ENCODE data around the gene RBM34.

The RBM34 gene

GRCh38 chr1:235112297-235113182 lies 48.5 kb downstream of the RBM34 start:
- Mint-ChIP-seq H3K36me3 (ENCODE audit: low read depth) (peaks cover 96% of the 10 kb centered on the region), H3K9me3 (no peaks in the 10 kb centered on the region)
- DNase-seq, result no peak

DNA sequence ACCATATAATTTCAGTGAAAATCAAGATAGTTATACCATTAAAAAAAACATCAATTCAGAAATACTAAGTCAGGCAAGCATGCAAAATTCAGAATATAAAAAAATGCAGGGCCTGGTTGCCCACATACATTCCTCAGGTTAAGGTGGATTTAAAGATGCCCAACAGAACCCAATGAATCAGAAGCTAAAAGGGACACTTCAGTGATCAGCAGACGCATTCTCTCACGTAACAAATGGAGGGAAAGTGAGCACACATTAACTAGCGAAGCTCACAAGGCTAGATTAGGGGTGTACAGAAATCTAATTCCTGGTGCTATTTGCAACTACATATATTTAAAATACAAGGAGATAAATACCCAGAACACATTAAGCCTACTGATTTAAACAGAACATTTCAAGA lies 49.9 kb downstream of the RBM34 start:
- Mint-ChIP-seq H3K27ac (peak overlapping the region; percentile 69), H3K4me1 (ENCODE audit: low read depth) (peaks cover 34% of the 10 kb centered on the region), H3K9me3 (no peaks in the 10 kb centered on the region), H3K4me3 (no peak overlapping the region), H3K36me3 (ENCODE audit: low read depth) (peaks cover 97% of the 10 kb centered on the region), H3K27me3 (no peaks in the 10 kb centered on the region)
- DNase-seq, result no peak

More at GRCh38 chr1:235112297-235113182, 48.5 kb downstream of the RBM34 start:
- H3K27ac Mint-ChIP-seq, result peak overlapping the region; percentile 44
- no peak overlapping the region for H3K4me3 Mint-ChIP-seq
- peaks cover 20% of the 10 kb centered on the region for H3K4me1 Mint-ChIP-seq (ENCODE audit: low read depth)
- no peaks in the 10 kb centered on the region for H3K27me3 Mint-ChIP-seq

GRCh38 chr1:235108876-235109275 lies 52.2 kb downstream of the RBM34 start:
- no peak overlapping the region for H3K4me3 Mint-ChIP-seq
- H3K4me1 Mint-ChIP-seq (ENCODE audit: low read depth), result peaks cover 48% of the 10 kb centered on the region
- H3K27me3 Mint-ChIP-seq, result no peaks in the 10 kb centered on the region
- H3K27ac Mint-ChIP-seq, result no peak overlapping the region
- peaks cover 80% of the 10 kb centered on the region for H3K36me3 Mint-ChIP-seq (ENCODE audit: low read depth)
- H3K9me3 Mint-ChIP-seq, result no peaks in the 10 kb centered on the region
- peak; percentile 17 for DNase-seq

- Mint-ChIP-seq H3K4me3 (no peak overlapping the region), H3K36me3 (ENCODE audit: low read depth) (peaks cover 73% of the 10 kb centered on the region), H3K27ac (no peak overlapping the region), H3K4me1 (ENCODE audit: low read depth) (peaks cover 51% of the 10 kb centered on the region), H3K27me3 (no peaks in the 10 kb centered on the region), H3K9me3 (no peaks in the 10 kb centered on the region)
- DNase-seq, result peak; percentile 32
These were observed 52.9 kb downstream of the RBM34 start for GRCh38 chr1:235108185-235108593.

DNA sequence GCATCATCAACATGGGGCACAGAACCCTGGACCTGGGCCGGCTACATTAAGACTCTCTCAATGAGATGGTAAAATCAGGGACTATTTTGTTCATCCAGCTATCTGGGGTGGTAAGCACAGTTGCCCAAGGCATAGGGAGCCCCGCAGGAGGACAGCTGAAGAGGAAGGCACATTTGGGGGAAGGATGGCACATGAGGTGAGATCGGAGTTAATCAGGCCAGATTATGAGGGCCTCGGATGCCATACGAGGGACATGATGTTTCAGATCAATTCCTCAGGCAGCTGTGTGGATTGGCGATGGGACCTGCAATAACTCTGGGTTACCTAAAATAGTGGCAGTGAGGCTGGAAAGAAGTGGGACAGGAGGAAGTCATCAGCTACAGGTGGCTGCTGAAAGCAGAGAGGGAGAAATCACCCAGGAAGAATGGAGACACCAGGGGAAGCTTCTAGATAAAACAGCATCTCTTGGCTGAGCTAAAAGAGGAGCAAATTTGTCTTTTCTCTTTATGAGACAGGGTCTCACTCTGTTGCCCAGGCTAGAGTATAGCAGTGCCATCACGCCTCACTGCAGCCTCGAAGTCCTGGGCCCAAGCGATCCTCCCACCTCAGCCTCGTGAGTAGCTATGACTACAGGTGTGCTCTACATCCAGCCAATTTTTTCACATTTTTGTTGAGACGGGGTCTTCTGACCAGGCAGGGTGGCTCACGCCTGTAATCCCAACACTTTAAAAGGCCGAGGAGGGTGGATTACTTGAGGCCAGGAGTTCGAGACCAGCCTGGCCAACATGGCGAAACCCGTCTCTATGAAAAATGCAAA lies 53.5 kb downstream of the RBM34 start:
- no peaks in the 10 kb centered on the region for H3K9me3 Mint-ChIP-seq
- H3K27me3 Mint-ChIP-seq, result no peaks in the 10 kb centered on the region
- DNase-seq, result peak; percentile 28
- peak overlapping the region; percentile 66 for H3K27ac Mint-ChIP-seq
- H3K4me3 Mint-ChIP-seq, result no peak overlapping the region
- peaks cover 57% of the 10 kb centered on the region for H3K4me1 Mint-ChIP-seq (ENCODE audit: low read depth)
- peaks cover 67% of the 10 kb centered on the region for H3K36me3 Mint-ChIP-seq (ENCODE audit: low read depth)

- Mint-ChIP-seq H3K4me3 (no peak overlapping the region), H3K4me1 (ENCODE audit: low read depth) (peaks cover 62% of the 10 kb centered on the region), H3K27me3 (no peaks in the 10 kb centered on the region), H3K36me3 (ENCODE audit: low read depth) (peaks cover 56% of the 10 kb centered on the region), H3K27ac (peak overlapping the region; percentile 76), H3K9me3 (no peaks in the 10 kb centered on the region)
- DNase-seq, result peak; percentile 17
These were observed 54.6 kb downstream of the RBM34 start for GRCh38 chr1:235106457-235106856.

- Mint-ChIP-seq H3K36me3 (ENCODE audit: low read depth) (peaks cover 45% of the 10 kb centered on the region), H3K9me3 (no peaks in the 10 kb centered on the region), H3K4me1 (ENCODE audit: low read depth) (peaks cover 56% of the 10 kb centered on the region), H3K27ac (peak overlapping the region; percentile 78), H3K4me3 (peak overlapping the region; percentile 30), H3K27me3 (no peaks in the 10 kb centered on the region)
- peak; percentile 32 for DNase-seq
These were observed 55.7 kb downstream of the RBM34 start for GRCh38 chr1:235105051-235106043.

DNA sequence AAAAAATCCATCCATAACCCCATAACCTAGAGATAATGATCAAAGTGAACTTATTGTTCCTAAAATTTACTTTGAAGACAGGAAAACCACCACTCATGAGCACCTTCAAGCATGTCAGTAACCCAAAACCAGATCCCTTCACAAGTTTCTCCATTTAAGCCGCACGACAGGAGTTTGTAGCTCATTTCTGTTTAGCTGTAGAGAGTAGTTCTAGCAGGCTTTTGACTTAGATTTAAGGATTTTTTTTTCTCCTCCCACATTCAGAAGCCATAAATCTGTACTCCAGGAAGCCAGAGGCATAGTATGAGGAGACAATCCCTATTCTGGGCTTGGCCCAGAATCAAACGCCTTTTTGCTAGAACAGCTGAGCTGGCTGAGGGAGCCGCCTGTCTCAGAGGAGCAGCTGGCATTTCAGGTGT lies 58.0 kb downstream of the RBM34 start:
- H3K9me3 Mint-ChIP-seq, result no peaks in the 10 kb centered on the region
- H3K4me3 Mint-ChIP-seq, result no peak overlapping the region
- H3K27me3 Mint-ChIP-seq, result peaks cover 2% of the 10 kb centered on the region
- peaks cover 21% of the 10 kb centered on the region for H3K36me3 Mint-ChIP-seq (ENCODE audit: low read depth)
- no peak overlapping the region for H3K27ac Mint-ChIP-seq
- peak; percentile 18 for DNase-seq
- peaks cover 52% of the 10 kb centered on the region for H3K4me1 Mint-ChIP-seq (ENCODE audit: low read depth)

GRCh38 chr1:235102259-235102582 lies 58.8 kb downstream of the RBM34 start:
- no peak for DNase-seq
- Mint-ChIP-seq H3K36me3 (ENCODE audit: low read depth) (peaks cover 14% of the 10 kb centered on the region), H3K27ac (no peak overlapping the region), H3K4me1 (ENCODE audit: low read depth) (peaks cover 48% of the 10 kb centered on the region), H3K4me3 (no peak overlapping the region), H3K9me3 (no peaks in the 10 kb centered on the region), H3K27me3 (peaks cover 2% of the 10 kb centered on the region)

DNA sequence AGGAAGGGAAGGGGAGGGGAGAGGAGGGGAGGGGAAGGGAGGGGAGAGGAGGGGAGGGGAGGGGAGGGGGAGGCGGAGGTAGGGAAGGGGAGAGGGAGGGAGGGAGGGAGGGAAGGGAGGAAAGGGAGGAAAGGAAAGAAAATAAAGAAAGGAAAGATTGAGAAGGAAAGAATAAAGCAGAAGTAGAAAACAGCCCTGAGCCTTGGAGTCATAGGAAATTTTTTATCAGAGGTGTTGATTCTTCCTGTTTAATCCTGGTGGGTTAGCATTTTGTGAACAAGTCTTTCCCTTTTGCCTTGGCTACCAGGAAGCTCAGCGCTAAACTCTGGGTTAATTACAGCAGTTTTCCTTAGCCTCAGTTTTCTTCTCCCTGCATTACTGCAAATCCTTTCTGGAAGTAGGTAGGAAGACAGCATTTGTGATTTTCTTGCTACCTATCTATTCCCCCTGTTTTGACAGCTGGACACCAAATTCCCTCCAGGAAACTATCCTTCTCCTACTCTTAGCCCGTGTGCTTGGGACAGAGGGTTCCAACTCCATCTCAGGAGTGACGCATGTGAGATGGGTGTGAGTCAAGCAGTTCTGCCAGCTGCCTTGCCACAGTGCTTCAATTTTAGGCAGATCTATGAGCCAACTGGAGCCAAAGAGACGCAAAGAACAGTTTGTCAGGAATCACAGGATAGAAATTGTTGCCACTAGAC lies 59.3 kb downstream of the RBM34 start:
- Mint-ChIP-seq H3K36me3 (ENCODE audit: low read depth) (peaks cover 9% of the 10 kb centered on the region), H3K4me1 (ENCODE audit: low read depth) (peaks cover 43% of the 10 kb centered on the region), H3K27me3 (peaks cover 2% of the 10 kb centered on the region), H3K9me3 (no peaks in the 10 kb centered on the region), H3K4me3 (no peak overlapping the region), H3K27ac (no peak overlapping the region)
- no peak for DNase-seq

DNA sequence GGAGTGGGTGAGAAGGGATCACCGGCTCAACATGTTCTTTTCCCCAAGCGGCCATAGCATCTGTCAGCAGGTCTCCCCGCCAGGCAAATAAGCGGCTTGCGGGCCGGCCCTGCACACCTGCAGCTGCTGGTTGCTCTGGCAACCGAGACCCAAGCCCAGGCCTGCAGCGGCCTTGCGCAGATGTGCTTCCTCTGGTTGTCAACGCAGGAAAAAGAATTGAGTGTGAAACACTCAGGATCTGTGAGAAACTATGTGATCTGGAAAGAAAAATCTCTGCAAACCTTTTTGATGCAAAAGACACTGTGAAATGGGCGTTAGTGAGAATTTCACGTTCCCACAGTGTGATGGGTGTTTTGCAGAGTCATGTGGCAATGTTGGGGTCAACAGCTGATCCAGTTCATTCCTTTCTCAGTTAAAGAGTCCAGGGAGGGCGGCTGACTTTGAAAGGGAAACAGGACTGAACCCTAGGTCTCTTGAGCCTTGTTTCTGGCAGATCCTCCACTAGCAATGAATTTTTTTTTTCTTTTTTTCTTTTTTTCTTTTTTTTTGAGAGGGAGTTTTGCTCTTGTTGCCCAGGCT lies 60.8 kb downstream of the RBM34 start:
- Mint-ChIP-seq H3K27ac (no peak overlapping the region), H3K27me3 (peaks cover 2% of the 10 kb centered on the region), H3K4me1 (ENCODE audit: low read depth) (peaks cover 31% of the 10 kb centered on the region), H3K36me3 (ENCODE audit: low read depth) (peaks cover 4% of the 10 kb centered on the region), H3K4me3 (no peak overlapping the region), H3K9me3 (no peaks in the 10 kb centered on the region)
- peak; percentile 23 for DNase-seq

DNA sequence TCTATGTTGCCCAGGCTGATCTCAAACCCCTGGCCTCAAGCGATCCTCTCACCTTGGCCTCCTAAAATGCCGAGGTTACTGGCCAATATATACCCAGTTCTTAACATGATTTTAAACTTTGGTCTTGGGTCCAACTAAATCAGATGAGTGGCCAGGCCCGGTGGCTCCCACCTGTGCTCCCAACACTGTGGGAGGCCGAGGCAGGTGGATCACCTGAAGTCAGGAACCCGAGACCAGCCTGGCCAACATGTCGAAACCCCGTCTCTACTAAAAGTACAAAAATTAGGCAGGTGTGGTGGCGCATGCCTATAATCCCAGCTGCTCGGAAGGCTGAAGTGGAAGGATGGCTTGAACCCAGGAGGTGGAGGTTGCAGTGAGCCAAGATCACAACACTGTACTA lies 62.1 kb downstream of the RBM34 start:
- no peaks in the 10 kb centered on the region for H3K9me3 Mint-ChIP-seq
- no peak overlapping the region for H3K27ac Mint-ChIP-seq
- no peak overlapping the region for H3K4me3 Mint-ChIP-seq
- H3K27me3 Mint-ChIP-seq, result peaks cover 2% of the 10 kb centered on the region
- peak; percentile 16 for DNase-seq
- no peaks in the 10 kb centered on the region for H3K36me3 Mint-ChIP-seq (ENCODE audit: low read depth)
- H3K4me1 Mint-ChIP-seq (ENCODE audit: low read depth), result peaks cover 20% of the 10 kb centered on the region

DNA sequence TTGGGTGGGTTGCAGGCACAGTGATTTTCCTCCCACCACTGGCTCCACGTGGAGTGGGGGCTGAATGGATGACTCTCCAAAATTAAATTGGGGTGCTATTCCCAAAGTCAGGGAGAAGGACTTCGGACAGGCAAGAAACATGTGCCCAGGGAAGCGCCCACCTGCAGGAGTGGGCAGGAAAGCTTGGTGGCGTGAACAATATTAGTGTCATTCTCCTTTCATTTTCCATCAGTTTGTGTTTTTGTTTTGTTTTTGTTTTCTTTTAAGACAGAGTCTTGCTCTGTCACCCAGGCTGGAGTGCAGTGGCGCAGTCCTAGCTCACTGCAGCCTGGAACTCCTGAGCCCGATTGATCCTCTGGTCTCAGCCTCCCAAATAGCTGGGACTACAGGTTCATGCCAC lies 62.5 kb downstream of the RBM34 start:
- Mint-ChIP-seq H3K9me3 (no peaks in the 10 kb centered on the region), H3K4me3 (no peak overlapping the region), H3K27me3 (peaks cover 2% of the 10 kb centered on the region), H3K36me3 (ENCODE audit: low read depth) (no peaks in the 10 kb centered on the region), H3K27ac (no peak overlapping the region), H3K4me1 (ENCODE audit: low read depth) (peaks cover 20% of the 10 kb centered on the region)
- no peak for DNase-seq
